ENCODE measurements around the gene CLSTN3. TPM values are rescaled to one million over a fixed set of nuclear protein-coding genes. Genes with fewer than 3 reads are reported as not detected.
A peak's percentile ranks its signal among the peaks of the same experiment; 100 is the strongest.

The CLSTN3 gene
- total and polyA plus RNA-seq, 2 of the 8 experiments (the other 6 are each of a cell fraction or from before 2014, with no cell fraction given): 20.4 to 26.3 TPM

GRCh38 chr12:7092229-7092985, 37.8 kb upstream of the CLSTN3 start, which contains the start of gene C1R (continued):
- TF ChIP-seq, protein P1, sequence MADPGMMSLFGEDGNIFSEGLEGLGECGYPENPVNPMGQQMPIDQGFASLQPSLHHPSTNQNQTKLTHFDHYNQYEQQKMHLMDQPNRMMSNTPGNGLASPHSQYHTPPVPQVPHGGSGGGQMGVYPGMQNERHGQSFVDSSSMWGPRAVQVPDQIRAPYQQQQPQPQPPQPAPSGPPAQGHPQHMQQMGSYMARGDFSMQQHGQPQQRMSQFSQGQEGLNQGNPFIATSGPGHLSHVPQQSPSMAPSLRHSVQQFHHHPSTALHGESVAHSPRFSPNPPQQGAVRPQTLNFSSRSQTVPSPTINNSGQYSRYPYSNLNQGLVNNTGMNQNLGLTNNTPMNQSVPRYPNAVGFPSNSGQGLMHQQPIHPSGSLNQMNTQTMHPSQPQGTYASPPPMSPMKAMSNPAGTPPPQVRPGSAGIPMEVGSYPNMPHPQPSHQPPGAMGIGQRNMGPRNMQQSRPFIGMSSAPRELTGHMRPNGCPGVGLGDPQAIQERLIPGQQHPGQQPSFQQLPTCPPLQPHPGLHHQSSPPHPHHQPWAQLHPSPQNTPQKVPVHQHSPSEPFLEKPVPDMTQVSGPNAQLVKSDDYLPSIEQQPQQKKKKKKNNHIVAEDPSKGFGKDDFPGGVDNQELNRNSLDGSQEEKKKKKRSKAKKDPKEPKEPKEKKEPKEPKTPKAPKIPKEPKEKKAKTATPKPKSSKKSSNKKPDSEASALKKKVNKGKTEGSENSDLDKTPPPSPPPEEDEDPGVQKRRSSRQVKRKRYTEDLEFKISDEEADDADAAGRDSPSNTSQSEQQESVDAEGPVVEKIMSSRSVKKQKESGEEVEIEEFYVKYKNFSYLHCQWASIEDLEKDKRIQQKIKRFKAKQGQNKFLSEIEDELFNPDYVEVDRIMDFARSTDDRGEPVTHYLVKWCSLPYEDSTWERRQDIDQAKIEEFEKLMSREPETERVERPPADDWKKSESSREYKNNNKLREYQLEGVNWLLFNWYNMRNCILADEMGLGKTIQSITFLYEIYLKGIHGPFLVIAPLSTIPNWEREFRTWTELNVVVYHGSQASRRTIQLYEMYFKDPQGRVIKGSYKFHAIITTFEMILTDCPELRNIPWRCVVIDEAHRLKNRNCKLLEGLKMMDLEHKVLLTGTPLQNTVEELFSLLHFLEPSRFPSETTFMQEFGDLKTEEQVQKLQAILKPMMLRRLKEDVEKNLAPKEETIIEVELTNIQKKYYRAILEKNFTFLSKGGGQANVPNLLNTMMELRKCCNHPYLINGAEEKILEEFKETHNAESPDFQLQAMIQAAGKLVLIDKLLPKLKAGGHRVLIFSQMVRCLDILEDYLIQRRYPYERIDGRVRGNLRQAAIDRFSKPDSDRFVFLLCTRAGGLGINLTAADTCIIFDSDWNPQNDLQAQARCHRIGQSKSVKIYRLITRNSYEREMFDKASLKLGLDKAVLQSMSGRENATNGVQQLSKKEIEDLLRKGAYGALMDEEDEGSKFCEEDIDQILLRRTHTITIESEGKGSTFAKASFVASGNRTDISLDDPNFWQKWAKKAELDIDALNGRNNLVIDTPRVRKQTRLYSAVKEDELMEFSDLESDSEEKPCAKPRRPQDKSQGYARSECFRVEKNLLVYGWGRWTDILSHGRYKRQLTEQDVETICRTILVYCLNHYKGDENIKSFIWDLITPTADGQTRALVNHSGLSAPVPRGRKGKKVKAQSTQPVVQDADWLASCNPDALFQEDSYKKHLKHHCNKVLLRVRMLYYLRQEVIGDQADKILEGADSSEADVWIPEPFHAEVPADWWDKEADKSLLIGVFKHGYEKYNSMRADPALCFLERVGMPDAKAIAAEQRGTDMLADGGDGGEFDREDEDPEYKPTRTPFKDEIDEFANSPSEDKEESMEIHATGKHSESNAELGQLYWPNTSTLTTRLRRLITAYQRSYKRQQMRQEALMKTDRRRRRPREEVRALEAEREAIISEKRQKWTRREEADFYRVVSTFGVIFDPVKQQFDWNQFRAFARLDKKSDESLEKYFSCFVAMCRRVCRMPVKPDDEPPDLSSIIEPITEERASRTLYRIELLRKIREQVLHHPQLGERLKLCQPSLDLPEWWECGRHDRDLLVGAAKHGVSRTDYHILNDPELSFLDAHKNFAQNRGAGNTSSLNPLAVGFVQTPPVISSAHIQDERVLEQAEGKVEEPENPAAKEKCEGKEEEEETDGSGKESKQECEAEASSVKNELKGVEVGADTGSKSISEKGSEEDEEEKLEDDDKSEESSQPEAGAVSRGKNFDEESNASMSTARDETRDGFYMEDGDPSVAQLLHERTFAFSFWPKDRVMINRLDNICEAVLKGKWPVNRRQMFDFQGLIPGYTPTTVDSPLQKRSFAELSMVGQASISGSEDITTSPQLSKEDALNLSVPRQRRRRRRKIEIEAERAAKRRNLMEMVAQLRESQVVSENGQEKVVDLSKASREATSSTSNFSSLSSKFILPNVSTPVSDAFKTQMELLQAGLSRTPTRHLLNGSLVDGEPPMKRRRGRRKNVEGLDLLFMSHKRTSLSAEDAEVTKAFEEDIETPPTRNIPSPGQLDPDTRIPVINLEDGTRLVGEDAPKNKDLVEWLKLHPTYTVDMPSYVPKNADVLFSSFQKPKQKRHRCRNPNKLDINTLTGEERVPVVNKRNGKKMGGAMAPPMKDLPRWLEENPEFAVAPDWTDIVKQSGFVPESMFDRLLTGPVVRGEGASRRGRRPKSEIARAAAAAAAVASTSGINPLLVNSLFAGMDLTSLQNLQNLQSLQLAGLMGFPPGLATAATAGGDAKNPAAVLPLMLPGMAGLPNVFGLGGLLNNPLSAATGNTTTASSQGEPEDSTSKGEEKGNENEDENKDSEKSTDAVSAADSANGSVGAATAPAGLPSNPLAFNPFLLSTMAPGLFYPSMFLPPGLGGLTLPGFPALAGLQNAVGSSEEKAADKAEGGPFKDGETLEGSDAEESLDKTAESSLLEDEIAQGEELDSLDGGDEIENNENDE (IDR thresholded peaks at IDR 0.05; ENCODE audit: insufficient replicate concordance, low read length): no peak
- TF ChIP-seq GABPA (IDR thresholded peaks at IDR 0.05; ENCODE audit: borderline replicate concordance, insufficient read depth, low read length) (no peak; the same call in 1 of the 2 replicates), TAF7 (optimal IDR thresholded peaks at IDR 0.05; ENCODE audit: borderline replicate concordance, low read depth, low read length) (peak; percentile 43), RAD21 (IDR thresholded peaks at IDR 0.05 in 1 of 2, conservative IDR thresholded peaks at IDR 0.05 in 1 of 2; ENCODE audit: low read depth in 2 of 2, low read length in 2 of 2) (peak; percentile 60 to 75), SAP30 (IDR thresholded peaks at IDR 0.05; ENCODE audit: insufficient read depth, insufficient replicate concordance, low read length) (no peak), HDAC6 (IDR thresholded peaks at IDR 0.05; ENCODE audit: low read depth, low read length) (no peak), ZNF274 (IDR thresholded peaks at IDR 0.05; ENCODE audit: borderline replicate concordance, extremely low read depth, low read length) (no peak), POLR2A (IDR thresholded peaks at IDR 0.05; ENCODE audit: control extremely low read depth in 1 of 2, low read depth in 2 of 2, low read length in 2 of 2) (0 out of 3 replicates have a peak, but pooled peaks of 1 of the 2 experiments have one; percentile 14), SP1 (IDR thresholded peaks at IDR 0.05; ENCODE audit: low read depth, low read length) (0 out of 2 replicates have a peak, but pooled peaks have one; percentile 8), CREB1 (IDR thresholded peaks at IDR 0.05) (peak; percentile 13; the same call in 1 of the 2 replicates)
